Endodermal cell (in vitro differentiated cells): Measurements from ENCODE around the gene GSTA1. TPM values are rescaled to one million over a fixed set of nuclear protein-coding genes. Genes with fewer than 3 reads are reported as not detected.
"Not testable (repeated sequence)": the region's sequence is repeated elsewhere in the genome, so short reads cannot be mapped to it uniquely, and the experiment has no call there.

Experiments
- DNase-seq: peaks from one replicate; pipeline ENCODE4 v3.0.0-alpha.2; 2017
- H3K27ac ChIP-seq: 2 replicates; pipeline ENCODE4 v1.5.1; 2013; ENCODE audit warnings: mild to moderate bottlenecking, low read depth, low read length, moderate library complexity
- H3K27me3 ChIP-seq: 2 replicates; pipeline ENCODE4 v1.6.1; 2013; ENCODE audit warnings: mild to moderate bottlenecking, low read length, moderate library complexity; ENCODE audit not compliant: insufficient read depth, control insufficient read depth, poor library complexity, severe bottlenecking
- H3K36me3 ChIP-seq: 2 replicates; pipeline ENCODE4 v1.7.0; 2013; ENCODE audit warnings: mild to moderate bottlenecking, low read length, moderate library complexity; ENCODE audit not compliant: control insufficient read depth, insufficient read depth
- H3K4me1 ChIP-seq: one replicate; pipeline ENCODE4 v1.7.0; 2013; ENCODE audit warnings: low read length; ENCODE audit not compliant: control insufficient read depth, insufficient read depth
- H3K4me3 ChIP-seq: 2 replicates; pipeline ENCODE4 v1.5.1; 2013; ENCODE audit warnings: mild to moderate bottlenecking, low read length, moderate library complexity
- H3K9ac ChIP-seq: 2 replicates; pipeline ENCODE4 v1.6.1; 2013; ENCODE audit warnings: mild to moderate bottlenecking, low read length, moderate library complexity; ENCODE audit not compliant: poor library complexity, severe bottlenecking; ENCODE audit errors: extremely low read depth
- H3K9me3 ChIP-seq: 2 replicates; pipeline ENCODE4 v1.6.1; 2013; ENCODE audit warnings: mild to moderate bottlenecking, low read length, moderate library complexity; ENCODE audit not compliant: control insufficient read depth
- H3K27ac Mint-ChIP-seq: 2 replicates; pipeline ENCODE4 v1.8.0; 2020; ENCODE audit warnings: mixed read lengths
- H3K27me3 Mint-ChIP-seq: 2 replicates; pipeline ENCODE4 v1.8.0; 2021; ENCODE audit warnings: mild to moderate bottlenecking, mixed read lengths; ENCODE audit not compliant: insufficient read depth
- H3K36me3 Mint-ChIP-seq: 2 replicates; pipeline ENCODE4 v1.8.0; 2020; ENCODE audit warnings: low read depth, mixed read lengths
- H3K4me1 Mint-ChIP-seq: 2 replicates; pipeline ENCODE4 v1.8.0; 2020; ENCODE audit warnings: mixed read lengths
- H3K4me3 Mint-ChIP-seq: 2 replicates; pipeline ENCODE4 v1.8.0; 2020; ENCODE audit warnings: mild to moderate bottlenecking, moderate library complexity, mixed read lengths
- H3K9me3 Mint-ChIP-seq: 2 replicates; pipeline ENCODE4 v1.8.0; 2020; ENCODE audit warnings: mild to moderate bottlenecking, mixed read lengths
- CTCF ChIP-seq: fragments of 200-600 bp; sonication (generic); conservative IDR thresholded peaks from 2 replicates; pipeline ENCODE4 v1.5.0; 2021; ENCODE audit warnings: antibody characterized with exemption, mild to moderate bottlenecking
- WGBS, 2 experiments: methylation state at CpG; one replicate each; pipeline versions ENCODE4 v1.1.5 to v1.1.7; 2013; ENCODE audit warnings: missing lambda C conversion rate in 2 of 2, mixed read lengths in 1 of 2; ENCODE audit not compliant: insufficient coverage in 1 of 2, insufficient read length in 1 of 2; 5-methylcytosine and 5-hydroxymethylcytosine counted together
- total RNA-seq, 2 donors: library from RNA; stranded (reverse); fragmentation: NEBNext Ultra II Directional in 1 of 2; extraction: Animal tissue kit (Norgen Biotek cat#: 25700) in 1 of 2; gene quantifications; 2 replicates in 1 of 2; 3 replicates in 1 of 2; pipeline ENCODE4 v1.2.1, GENCODE V29; 2021

Gene GSTA1
- total RNA-seq, 2 donors from 2014 or later: 2.4 TPM; not detected in 1

- WGBS, 2 experiments: 91 to 100% methylated on average over 1 of the region's 1 CpG
- Mint-ChIP-seq H3K4me1 (peaks cover 3% of the 10 kb centered on the region), H3K27me3 (peaks cover 20% of the 10 kb centered on the region), H3K4me3 (no peak overlapping the region), H3K27ac (no peak overlapping the region), H3K36me3 (no peaks in the 10 kb centered on the region), H3K9me3 (peaks cover 2% of the 10 kb centered on the region)
- no peaks in the 10 kb centered on the region for H3K27me3 ChIP-seq
- H3K27ac ChIP-seq: no peak overlapping the region
- no peaks in the 10 kb centered on the region for H3K4me1 ChIP-seq
- no peaks in the 10 kb centered on the region for H3K9me3 ChIP-seq
- H3K4me3 ChIP-seq: no peak overlapping the region
- H3K36me3 ChIP-seq: no peaks in the 10 kb centered on the region
- H3K9ac ChIP-seq: no peak overlapping the region
- DNase-seq: no peak
- no peak for TF ChIP-seq CTCF
Measured at GRCh38 chr6:52834481-52834880, 30.9 kb upstream of the GSTA1 start.

- 100% methylated on average over 1 of the region's 4 CpGs; no CpG with 5 or more reads in 1 of the 2 experiments for WGBS, 2 experiments
Measured at GRCh38 chr6:52830869-52831268, 27.3 kb upstream of the GSTA1 start.

GRCh38 chr6:52829046-52829817, 25.6 kb upstream of the GSTA1 start:
- H3K36me3 Mint-ChIP-seq: peaks cover 5% of the 10 kb centered on the region

More at GRCh38 chr6:52830869-52831268, 27.3 kb upstream of the GSTA1 start:
- not testable (repeated sequence) for H3K9ac ChIP-seq, H3K27me3 ChIP-seq, DNase-seq, H3K36me3 Mint-ChIP-seq, H3K4me1 Mint-ChIP-seq, H3K36me3 ChIP-seq, H3K4me1 ChIP-seq, H3K27ac Mint-ChIP-seq, H3K4me3 ChIP-seq, H3K4me3 Mint-ChIP-seq, H3K9me3 ChIP-seq, H3K27ac ChIP-seq
- H3K9me3 Mint-ChIP-seq: peaks cover 14% of the 10 kb centered on the region
- peaks cover 13% of the 10 kb centered on the region for H3K27me3 Mint-ChIP-seq

GRCh38 chr6:52828621-52829020, 25.0 kb upstream of the GSTA1 start:
- H3K4me3 ChIP-seq, DNase-seq, H3K4me1 Mint-ChIP-seq, H3K9me3 ChIP-seq, H3K9ac ChIP-seq, H3K36me3 Mint-ChIP-seq, H3K4me1 ChIP-seq, H3K27me3 ChIP-seq, H3K27ac ChIP-seq, H3K27me3 Mint-ChIP-seq, H3K36me3 ChIP-seq, H3K4me3 Mint-ChIP-seq, H3K27ac Mint-ChIP-seq: not testable (repeated sequence)
- 90 to 93% methylated on average over 4 of the region's 4 CpGs for WGBS, 2 experiments
- H3K9me3 Mint-ChIP-seq: peaks cover 29% of the 10 kb centered on the region

More at GRCh38 chr6:52829046-52829817, 25.6 kb upstream of the GSTA1 start:
- WGBS, 2 experiments: 90 to 97% methylated on average over 10 to 37 of the region's 37 CpGs
- Mint-ChIP-seq H3K4me1 (no peaks in the 10 kb centered on the region), H3K27ac (no peak overlapping the region), H3K27me3 (peaks cover 5% of the 10 kb centered on the region), H3K9me3 (peaks cover 29% of the 10 kb centered on the region), H3K4me3 (no peak overlapping the region)
- Histone ChIP-seq H3K9ac (no peak overlapping the region), H3K4me3 (no peak overlapping the region), H3K9me3 (no peaks in the 10 kb centered on the region), H3K27me3 (no peaks in the 10 kb centered on the region), H3K27ac (no peak overlapping the region), H3K4me1 (no peaks in the 10 kb centered on the region), H3K36me3 (no peaks in the 10 kb centered on the region)
- TF ChIP-seq CTCF: no peak
- no peak for DNase-seq

GRCh38 chr6:52827073-52827783, 23.6 kb upstream of the GSTA1 start:
- not testable (repeated sequence) for H3K27me3 Mint-ChIP-seq, H3K9me3 ChIP-seq, DNase-seq, H3K36me3 ChIP-seq, H3K27me3 ChIP-seq, H3K9ac ChIP-seq, H3K27ac Mint-ChIP-seq, H3K4me3 ChIP-seq, H3K4me3 Mint-ChIP-seq, H3K27ac ChIP-seq, H3K4me1 ChIP-seq, H3K4me1 Mint-ChIP-seq, H3K36me3 Mint-ChIP-seq
- H3K9me3 Mint-ChIP-seq: peaks cover 33% of the 10 kb centered on the region
- no CpG with 5 or more reads among the region's 1 CpG for WGBS, 2 experiments
